ENCODE results near the gene RMI1.

DNA sequence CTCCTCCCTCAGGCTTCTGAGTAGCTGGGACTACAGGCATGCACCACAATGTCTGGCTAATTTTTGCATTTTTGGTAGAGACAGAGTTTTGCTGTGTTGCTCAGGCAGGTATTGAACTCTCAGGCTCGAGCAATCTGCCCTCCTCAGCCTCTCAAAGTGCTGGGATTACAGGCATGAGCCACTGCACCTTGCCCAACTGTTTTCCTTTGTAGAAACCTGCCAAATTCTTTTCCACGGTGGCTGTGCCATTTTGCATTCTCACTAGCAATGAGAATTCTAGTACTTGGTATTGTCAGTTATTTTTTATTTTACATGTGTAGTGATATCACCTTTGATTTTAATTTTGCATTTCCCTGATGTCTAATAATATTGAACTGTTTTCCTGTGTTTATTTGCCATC lies 7.8 kb downstream of the RMI1 start:
- TF ChIP-seq, protein P1, sequence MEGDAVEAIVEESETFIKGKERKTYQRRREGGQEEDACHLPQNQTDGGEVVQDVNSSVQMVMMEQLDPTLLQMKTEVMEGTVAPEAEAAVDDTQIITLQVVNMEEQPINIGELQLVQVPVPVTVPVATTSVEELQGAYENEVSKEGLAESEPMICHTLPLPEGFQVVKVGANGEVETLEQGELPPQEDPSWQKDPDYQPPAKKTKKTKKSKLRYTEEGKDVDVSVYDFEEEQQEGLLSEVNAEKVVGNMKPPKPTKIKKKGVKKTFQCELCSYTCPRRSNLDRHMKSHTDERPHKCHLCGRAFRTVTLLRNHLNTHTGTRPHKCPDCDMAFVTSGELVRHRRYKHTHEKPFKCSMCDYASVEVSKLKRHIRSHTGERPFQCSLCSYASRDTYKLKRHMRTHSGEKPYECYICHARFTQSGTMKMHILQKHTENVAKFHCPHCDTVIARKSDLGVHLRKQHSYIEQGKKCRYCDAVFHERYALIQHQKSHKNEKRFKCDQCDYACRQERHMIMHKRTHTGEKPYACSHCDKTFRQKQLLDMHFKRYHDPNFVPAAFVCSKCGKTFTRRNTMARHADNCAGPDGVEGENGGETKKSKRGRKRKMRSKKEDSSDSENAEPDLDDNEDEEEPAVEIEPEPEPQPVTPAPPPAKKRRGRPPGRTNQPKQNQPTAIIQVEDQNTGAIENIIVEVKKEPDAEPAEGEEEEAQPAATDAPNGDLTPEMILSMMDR (IDR thresholded peaks at IDR 0.05), result no peak
- TF ChIP-seq POLR2A (IDR thresholded peaks at IDR 0.05), result no peak
